ENCODE results near the gene INSYN1. TPM values are rescaled to one million over a fixed set of nuclear protein-coding genes. Genes with fewer than 3 reads are reported as not detected.

The INSYN1 gene
- total and polyA plus RNA-seq, 2 donors (not counting 3 experiments of a cell fraction or from before 2014, with no cell fraction given), result 0.18 to 0.58 TPM

- H3K4me1 ChIP-seq (ENCODE audit: control insufficient read depth, extremely low read depth, insufficient read depth, low read length), result no peaks in the 10 kb centered on the region
- no peaks in the 10 kb centered on the region for H3K9me1 ChIP-seq (replicated peaks; ENCODE audit: control insufficient read depth, extremely low read depth, insufficient read depth, low read length)
- BruUV-seq (replicated peaks), result no TSS peak
- no peaks in the 10 kb centered on the region for H3K79me2 ChIP-seq (ENCODE audit: control insufficient read depth, insufficient read depth, low read length)
- no peak overlapping the region for H2AFZ ChIP-seq (ENCODE audit: low read depth, low read length)
- H3K4me3 ChIP-seq (replicated peaks in 1 of 3; ENCODE audit: insufficient read depth in 1 of 3, low read depth in 1 of 3, low read length in 3 of 3), result no peak overlapping the region
- peaks cover 10 to 13% of the 10 kb centered on the region in 2 experiments for H3K27me3 ChIP-seq (ENCODE audit: control insufficient read depth in 2 of 2, insufficient read depth in 2 of 2, low read length in 2 of 2)
- H3K27ac ChIP-seq (ENCODE audit: insufficient read depth, low read depth, low read length), result no peak overlapping the region
- H3K4me2 ChIP-seq (ENCODE audit: insufficient read depth, low read length), result no peak overlapping the region
- dilution Hi-C loops (cut with MboI; ENCODE audit: extremely low pct_ligation_motif_present, low sequenced_read_pairs), result no loop called here
- ChIA-PET CTCF (interaction anchor here (1.2 kb wide), 1 partner anchor 10 kb away, joined by 3 read pairs; no protein-coding TSS in a partner anchor), POLR2A (no interaction called here)
- DNase-seq (ENCODE audit: low read depth, low spot score) (no peak), FAIRE-seq (no peak)
- H3K9me3 ChIP-seq (replicated peaks; ENCODE audit: control insufficient read depth, insufficient read depth, low read length), result no peaks in the 10 kb centered on the region
- no peak for TF ChIP-seq POLR2AphosphoS5 (IDR thresholded peaks at IDR 0.05; ENCODE audit: insufficient read depth, low read depth, low read length)
- no peak for TF ChIP-seq POLR2A (IDR thresholded peaks at IDR 0.05; ENCODE audit: low read depth, low read length)
- TF ChIP-seq JUN (IDR thresholded peaks at IDR 0.05; ENCODE audit: borderline replicate concordance, insufficient read depth, insufficient read length, low read depth), result no peak
- no peak for TF ChIP-seq MYC (IDR thresholded peaks at IDR 0.05; ENCODE audit: low read depth, low read length)
- TF ChIP-seq GATA2 (IDR thresholded peaks at IDR 0.05; ENCODE audit: insufficient read depth, insufficient read length, low read depth, low read length), result no peak
- no peak for TF ChIP-seq EZH2 (IDR thresholded peaks at IDR 0.05; ENCODE audit: borderline replicate concordance, low read depth, low read length, severe bottlenecking)
- TF ChIP-seq, protein P1, sequence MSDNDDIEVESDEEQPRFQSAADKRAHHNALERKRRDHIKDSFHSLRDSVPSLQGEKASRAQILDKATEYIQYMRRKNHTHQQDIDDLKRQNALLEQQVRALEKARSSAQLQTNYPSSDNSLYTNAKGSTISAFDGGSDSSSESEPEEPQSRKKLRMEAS (IDR thresholded peaks at IDR 0.05; ENCODE audit: insufficient read depth, insufficient read length), result no peak
- TF ChIP-seq, protein P2, sequence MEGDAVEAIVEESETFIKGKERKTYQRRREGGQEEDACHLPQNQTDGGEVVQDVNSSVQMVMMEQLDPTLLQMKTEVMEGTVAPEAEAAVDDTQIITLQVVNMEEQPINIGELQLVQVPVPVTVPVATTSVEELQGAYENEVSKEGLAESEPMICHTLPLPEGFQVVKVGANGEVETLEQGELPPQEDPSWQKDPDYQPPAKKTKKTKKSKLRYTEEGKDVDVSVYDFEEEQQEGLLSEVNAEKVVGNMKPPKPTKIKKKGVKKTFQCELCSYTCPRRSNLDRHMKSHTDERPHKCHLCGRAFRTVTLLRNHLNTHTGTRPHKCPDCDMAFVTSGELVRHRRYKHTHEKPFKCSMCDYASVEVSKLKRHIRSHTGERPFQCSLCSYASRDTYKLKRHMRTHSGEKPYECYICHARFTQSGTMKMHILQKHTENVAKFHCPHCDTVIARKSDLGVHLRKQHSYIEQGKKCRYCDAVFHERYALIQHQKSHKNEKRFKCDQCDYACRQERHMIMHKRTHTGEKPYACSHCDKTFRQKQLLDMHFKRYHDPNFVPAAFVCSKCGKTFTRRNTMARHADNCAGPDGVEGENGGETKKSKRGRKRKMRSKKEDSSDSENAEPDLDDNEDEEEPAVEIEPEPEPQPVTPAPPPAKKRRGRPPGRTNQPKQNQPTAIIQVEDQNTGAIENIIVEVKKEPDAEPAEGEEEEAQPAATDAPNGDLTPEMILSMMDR (IDR thresholded peaks at IDR 0.05; ENCODE audit: extremely low read depth in 1 of 2, insufficient read depth in 1 of 2, low read depth in 1 of 2, low read length in 2 of 2), result no peak
- no peak for TF ChIP-seq FOS (IDR thresholded peaks at IDR 0.05; ENCODE audit: borderline replicate concordance, insufficient read depth, low read length)
- no peak overlapping the region for H3K9ac ChIP-seq (replicated peaks; ENCODE audit: extremely low read depth, insufficient read depth, low read length)
- H4K20me1 ChIP-seq (replicated peaks; ENCODE audit: control insufficient read depth, extremely low read depth, insufficient read depth, low read length), result no peaks in the 10 kb centered on the region
- intact Hi-C loops (cut with micrococcal nuclease), result no loop called here
- H3K36me3 ChIP-seq (ENCODE audit: control insufficient read depth in 2 of 2, extremely low read depth in 1 of 2, insufficient read depth in 2 of 2, low read length in 2 of 2), result no peaks in the 10 kb centered on the region
Observed at GRCh38 chr15:73746261-73746660, 6.9 kb downstream of the INSYN1 start.

Data from endothelial cell of umbilical vein (primary cell).